Skeletal muscle satellite cell (primary cell): ENCODE data around the gene ASTN2.

Experiments used
- H3K27me3 ChIP-seq: 2 replicates; pipeline ENCODE4 v1.7.0; 2013; ENCODE audit warnings: low read length; ENCODE audit not compliant: control insufficient read depth, insufficient read depth
- H3K36me3 ChIP-seq: 2 replicates; pipeline ENCODE4 v1.7.0; 2013; ENCODE audit warnings: mild to moderate bottlenecking, control low read depth, low read length; ENCODE audit not compliant: insufficient read depth
- H3K4me1 ChIP-seq: 2 replicates; pipeline ENCODE4 v1.7.0; 2013; ENCODE audit warnings: low read length; ENCODE audit not compliant: control insufficient read depth, insufficient read depth
- H3K4me2 ChIP-seq: 2 replicates; pipeline ENCODE4 v1.7.0; 2013; ENCODE audit warnings: mild to moderate bottlenecking, low read length
- H3K4me3 ChIP-seq: 2 replicates; pipeline ENCODE4 v1.7.0; 2013; ENCODE audit warnings: low read length
- H3K9ac ChIP-seq: 2 replicates; pipeline ENCODE4 v1.7.0; 2013; ENCODE audit warnings: mild to moderate bottlenecking, low read depth, low read length, moderate library complexity
- H3K9me3 ChIP-seq: replicated peaks from 2 replicates; pipeline ENCODE4 v1.7.0; 2013; ENCODE audit warnings: mild to moderate bottlenecking, control low read depth, low read length

ASTN2 gene

GRCh38 chr9:117098331-117098730 lies 316.5 kb downstream of the ASTN2 start:
- no peak overlapping the region for H3K9ac ChIP-seq
- H3K4me2 ChIP-seq: no peak overlapping the region
- H3K36me3 ChIP-seq: no peaks in the 10 kb centered on the region
- no peaks in the 10 kb centered on the region for H3K27me3 ChIP-seq
- H3K9me3 ChIP-seq: no peaks in the 10 kb centered on the region
- peaks cover 12% of the 10 kb centered on the region for H3K4me1 ChIP-seq
- H3K4me3 ChIP-seq: no peak overlapping the region

GRCh38 chr9:117097761-117098160 lies 317.1 kb downstream of the ASTN2 start:
- Histone ChIP-seq H3K36me3 (no peaks in the 10 kb centered on the region), H3K9ac (no peak overlapping the region), H3K4me3 (no peak overlapping the region), H3K4me1 (peaks cover 15% of the 10 kb centered on the region), H3K4me2 (no peak overlapping the region), H3K27me3 (no peaks in the 10 kb centered on the region), H3K9me3 (no peaks in the 10 kb centered on the region)

GRCh38 chr9:117096138-117096537 lies 318.7 kb downstream of the ASTN2 start:
- no peaks in the 10 kb centered on the region for H3K9me3 ChIP-seq
- H3K4me3 ChIP-seq: no peak overlapping the region
- H3K4me2 ChIP-seq: no peak overlapping the region
- no peaks in the 10 kb centered on the region for H3K27me3 ChIP-seq
- no peaks in the 10 kb centered on the region for H3K36me3 ChIP-seq
- peaks cover 21% of the 10 kb centered on the region for H3K4me1 ChIP-seq
- no peak overlapping the region for H3K9ac ChIP-seq

- Histone ChIP-seq H3K4me1 (peaks cover 21% of the 10 kb centered on the region), H3K4me2 (no peak overlapping the region), H3K36me3 (no peaks in the 10 kb centered on the region), H3K4me3 (no peak overlapping the region), H3K27me3 (no peaks in the 10 kb centered on the region), H3K9ac (no peak overlapping the region), H3K9me3 (no peaks in the 10 kb centered on the region)
These were observed 319.8 kb downstream of the ASTN2 start for GRCh38 chr9:117095081-117095480.

GRCh38 chr9:117093891-117094844 lies 320.7 kb downstream of the ASTN2 start:
- Histone ChIP-seq H3K27me3 (no peaks in the 10 kb centered on the region), H3K4me1 (peaks cover 21% of the 10 kb centered on the region), H3K36me3 (no peaks in the 10 kb centered on the region)

GRCh38 chr9:117092582-117092981 lies 322.3 kb downstream of the ASTN2 start:
- no peaks in the 10 kb centered on the region for H3K27me3 ChIP-seq
- H3K4me3 ChIP-seq: no peak overlapping the region
- H3K36me3 ChIP-seq: no peaks in the 10 kb centered on the region
- H3K9ac ChIP-seq: no peak overlapping the region
- H3K9me3 ChIP-seq: no peaks in the 10 kb centered on the region
- peaks cover 21% of the 10 kb centered on the region for H3K4me1 ChIP-seq
- H3K4me2 ChIP-seq: no peak overlapping the region

More at GRCh38 chr9:117093891-117094844, 320.7 kb downstream of the ASTN2 start:
- H3K4me3 ChIP-seq: no peak overlapping the region
- no peak overlapping the region for H3K9ac ChIP-seq
- no peak overlapping the region for H3K4me2 ChIP-seq
- no peaks in the 10 kb centered on the region for H3K9me3 ChIP-seq

- Histone ChIP-seq H3K9ac (no peak overlapping the region), H3K9me3 (no peaks in the 10 kb centered on the region), H3K27me3 (no peaks in the 10 kb centered on the region), H3K4me2 (no peak overlapping the region), H3K4me1 (peaks cover 21% of the 10 kb centered on the region), H3K4me3 (no peak overlapping the region), H3K36me3 (no peaks in the 10 kb centered on the region)
These were observed 323.3 kb downstream of the ASTN2 start for GRCh38 chr9:117091529-117091928.

GRCh38 chr9:117088786-117089185 lies 326.1 kb downstream of the ASTN2 start:
- H3K27me3 ChIP-seq: no peaks in the 10 kb centered on the region
- no peak overlapping the region for H3K9ac ChIP-seq
- no peak overlapping the region for H3K4me3 ChIP-seq
- H3K4me2 ChIP-seq: no peak overlapping the region
- peaks cover 9% of the 10 kb centered on the region for H3K4me1 ChIP-seq
- H3K36me3 ChIP-seq: no peaks in the 10 kb centered on the region
- no peaks in the 10 kb centered on the region for H3K9me3 ChIP-seq

GRCh38 chr9:117088140-117088539 lies 326.7 kb downstream of the ASTN2 start:
- no peak overlapping the region for H3K9ac ChIP-seq
- H3K27me3 ChIP-seq: no peaks in the 10 kb centered on the region
- H3K36me3 ChIP-seq: no peaks in the 10 kb centered on the region
- H3K4me3 ChIP-seq: no peak overlapping the region
- peaks cover 9% of the 10 kb centered on the region for H3K4me1 ChIP-seq
- H3K4me2 ChIP-seq: no peak overlapping the region
- H3K9me3 ChIP-seq: no peaks in the 10 kb centered on the region

GRCh38 chr9:117084221-117084620 lies 330.6 kb downstream of the ASTN2 start:
- Histone ChIP-seq H3K4me2 (no peak overlapping the region), H3K27me3 (no peaks in the 10 kb centered on the region), H3K9ac (no peak overlapping the region), H3K9me3 (no peaks in the 10 kb centered on the region), H3K4me3 (no peak overlapping the region), H3K36me3 (no peaks in the 10 kb centered on the region), H3K4me1 (no peaks in the 10 kb centered on the region)

- H3K4me2 ChIP-seq: no peak overlapping the region
- H3K36me3 ChIP-seq: no peaks in the 10 kb centered on the region
- no peak overlapping the region for H3K9ac ChIP-seq
- no peaks in the 10 kb centered on the region for H3K27me3 ChIP-seq
- no peak overlapping the region for H3K4me3 ChIP-seq
- H3K4me1 ChIP-seq: no peaks in the 10 kb centered on the region
- no peaks in the 10 kb centered on the region for H3K9me3 ChIP-seq
These were observed 331.3 kb downstream of the ASTN2 start for GRCh38 chr9:117083559-117083958.
